C4-2B (cell line): ENCODE measurements around the gene FRMD5.

Experiments used
- H3K27ac ChIP-seq: fragments of 450-650 bp; 2 replicates; pipeline ENCODE4 v1.5.1; 2017
- CTCF ChIP-seq: fragments of 450-650 bp; conservative IDR thresholded peaks from 2 replicates; pipeline ENCODE4 v1.5.1; 2017; ENCODE audit warnings: mild to moderate bottlenecking
- ZFX ChIP-seq: fragments of 450-650 bp; IDR thresholded peaks from 2 replicates; pipeline ENCODE4 v1.6.1; 2017

FRMD5 gene

GRCh38 chr15:43828061-43828657 lies 366.9 kb downstream of the FRMD5 start:
- TF ChIP-seq ZFX (no peak), CTCF (no peak)
- H3K27ac ChIP-seq, result no peak overlapping the region

- H3K27ac ChIP-seq, result peak within 1 kb of the TSS; percentile 55
- TF ChIP-seq ZFX (peak; percentile 69; the same call in 1 of the 2 replicates), CTCF (no peak)
Observed at GRCh38 chr15:43826508-43827341, 368.3 kb downstream of the FRMD5 start, which contains the start of gene WDR76. TSS of gene WDR76 (plus strand) at chr15:43827002. CDS start at chr15:43827033, 31 bp downstream.

GRCh38 chr15:43826029-43826507 lies 369.0 kb downstream of the FRMD5 start:
- peak overlapping the region; percentile 55 for H3K27ac ChIP-seq
- TF ChIP-seq ZFX, result no peak
- TF ChIP-seq CTCF, result no peak

GRCh38 chr15:43825305-43825704 lies 369.8 kb downstream of the FRMD5 start:
- peak overlapping the region; percentile 78 for H3K27ac ChIP-seq

GRCh38 chr15:43824302-43825246 lies 370.5 kb downstream of the FRMD5 start, which contains the start of gene MFAP1:
TSS of gene MFAP1 (minus strand) at chr15:43824690. CDS start at chr15:43824569, 121 bp downstream.
- peak within 1 kb of the TSS; percentile 78 for H3K27ac ChIP-seq
- TF ChIP-seq CTCF (no peak), ZFX (no peak)

GRCh38 chr15:43821505-43821904 lies 373.6 kb downstream of the FRMD5 start:
- TF ChIP-seq ZFX, result no peak
- no peak for TF ChIP-seq CTCF
- no peak overlapping the region for H3K27ac ChIP-seq
